HepG2 (cell line): ENCODE measurements around the gene MRPL54.

Experiments
- CTCF ChIP-seq: sonication (generic); formaldehyde crosslinking; IDR thresholded peaks from 2 replicates; pipeline ENCODE4 v1.5.0; 2020; ENCODE audit warnings: mild to moderate bottlenecking, missing genetic modification reagents, moderate library complexity
- KDM1A ChIP-seq: IDR thresholded peaks from 2 replicates; pipeline ENCODE4 v1.6.1; 2016; ENCODE audit warnings: missing compliant biosample characterization
- SP2 ChIP-seq: sonication (generic); formaldehyde crosslinking; IDR thresholded peaks from 2 replicates; pipeline ENCODE4 v1.5.1; 2020; ENCODE audit warnings: mild to moderate bottlenecking, missing genetic modification reagents
- ZNF24 ChIP-seq: fragments of 450-650 bp; IDR thresholded peaks from 2 replicates; pipeline ENCODE4 v1.6.1; 2017; ENCODE audit warnings: antibody characterized with exemption, mild to moderate bottlenecking
- ZNF644 ChIP-seq: IDR thresholded peaks from 2 replicates; pipeline ENCODE4 v1.6.1; 2016; ENCODE audit warnings: low read depth

- TF ChIP-seq ZNF24 (no peak), ZNF644 (CRISPR knock-in tag) (no peak), CTCF (CRISPR knock-in tag) (no peak), SP2 (CRISPR knock-in tag) (no peak), KDM1A (CRISPR knock-in tag) (no peak)
Observed at GRCh38 chr19:3792114-3792513, 29.6 kb downstream of the MRPL54 start.
